ENCODE data around the gene SLIT3. TPM values are rescaled to one million over a fixed set of nuclear protein-coding genes. Genes with fewer than 3 reads are reported as not detected.

SLIT3 gene
- polyA plus RNA-seq, 3 donors = 0.99 to 24.6 (median 16.4) TPM

GRCh38 chr5:168865968-168866367, 435.0 kb downstream of the SLIT3 start:
- H3K27ac ChIP-seq (ENCODE audit: low read depth, low read length) = no peak overlapping the region
- WGBS, 3 donors = 40 to 56% (median 46%) methylated on average over 5 of the region's 5 CpGs

DNA sequence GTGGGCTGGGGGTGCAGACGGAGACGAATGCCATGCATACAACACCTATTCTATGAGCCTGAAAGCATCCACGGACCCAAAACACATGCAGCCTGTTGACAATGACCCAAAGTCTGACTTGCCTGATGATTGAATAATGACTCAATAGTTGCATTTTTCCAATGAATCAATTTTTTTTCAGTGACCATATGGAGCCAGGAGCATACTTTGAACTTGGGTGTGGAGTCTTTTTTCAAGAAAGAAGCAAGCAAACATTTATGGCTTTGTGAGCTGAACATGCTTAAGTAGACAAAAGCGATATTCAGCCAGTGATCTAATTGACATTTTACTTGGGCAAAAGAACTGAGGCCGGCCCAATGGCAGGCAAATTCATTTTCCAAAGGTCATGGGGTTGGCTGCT, 437.9 kb downstream of the SLIT3 start:
- WGBS, 3 donors = 82 to 91% (median 90%) methylated on average over 5 of the region's 5 CpGs
- no peak overlapping the region for H3K27ac ChIP-seq (ENCODE audit: low read depth, low read length)

- no peak overlapping the region for H3K27ac ChIP-seq (ENCODE audit: low read depth, low read length)
- WGBS, 3 donors = 81 to 95% (median 94%) methylated on average over 1 of the region's 1 CpG
Observed at GRCh38 chr5:168860503-168860902, 440.4 kb downstream of the SLIT3 start.

DNA sequence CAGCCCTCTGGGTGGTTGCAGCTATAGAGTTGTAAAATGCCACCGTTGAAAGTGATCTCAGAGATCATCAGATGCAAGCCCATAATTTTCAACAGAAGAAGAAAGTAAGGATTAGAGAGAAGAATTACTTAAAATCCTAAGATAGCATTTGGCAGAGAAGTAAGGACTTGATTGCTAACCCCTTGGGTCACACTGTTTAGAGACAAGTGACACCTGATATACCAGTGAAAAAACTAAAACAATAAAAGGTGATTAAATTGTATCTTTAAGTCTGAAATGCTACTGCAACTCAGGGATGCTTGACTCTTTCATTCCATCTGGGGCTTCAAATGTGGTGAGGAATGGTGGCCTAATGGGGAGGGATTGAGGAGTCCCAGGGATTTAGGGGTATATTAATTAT, 440.9 kb downstream of the SLIT3 start:
- 60 to 78% (median 76%) methylated on average over 1 of the region's 1 CpG for WGBS, 3 donors
- H3K27ac ChIP-seq (ENCODE audit: low read depth, low read length) = no peak overlapping the region

DNA sequence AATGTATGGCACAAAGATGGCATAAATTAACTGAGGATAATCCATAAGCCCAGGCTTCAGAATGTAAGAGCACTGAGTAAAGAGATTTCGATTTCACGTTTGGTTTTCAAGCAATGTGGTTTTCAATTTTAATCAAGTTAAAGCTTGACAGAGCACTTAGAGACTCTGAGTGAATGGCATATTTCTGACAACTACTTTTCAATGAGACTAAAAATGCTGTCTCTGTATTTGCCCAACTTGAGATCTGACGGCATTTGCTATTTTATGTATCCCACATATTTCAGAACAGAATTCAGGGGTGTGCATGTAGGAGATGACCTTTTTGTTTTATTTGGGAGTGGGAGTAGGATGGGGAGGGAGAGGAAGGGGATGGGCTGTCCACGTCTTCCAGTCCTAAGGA, 441.5 kb downstream of the SLIT3 start:
- 78 to 88% (median 85%) methylated on average over 4 of the region's 4 CpGs for WGBS, 3 donors
- no peak overlapping the region for H3K27ac ChIP-seq (ENCODE audit: low read depth, low read length)

DNA sequence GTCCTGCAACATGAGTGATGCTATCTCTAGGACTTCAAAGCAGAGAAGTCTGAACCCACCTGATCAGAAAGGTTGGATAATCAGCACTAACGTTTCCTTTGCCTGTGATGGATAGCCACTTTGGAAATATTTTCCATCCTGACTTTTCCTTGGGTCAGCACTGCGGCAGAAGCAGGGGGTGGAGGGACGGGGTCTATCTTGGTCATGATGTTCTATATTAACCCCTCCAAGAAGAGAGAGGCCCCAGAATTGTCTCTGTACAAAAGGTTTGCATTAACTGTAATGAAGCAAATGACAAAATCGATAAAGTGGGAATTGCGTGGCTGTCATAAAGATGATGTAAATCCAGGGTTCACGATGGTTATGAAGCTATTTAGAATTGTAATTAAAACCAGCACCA, 441.9 kb downstream of the SLIT3 start:
- WGBS, 3 donors = 71 to 81% (median 79%) methylated on average over 6 of the region's 6 CpGs

GRCh38 chr5:168858371-168858770, 442.6 kb downstream of the SLIT3 start:
- no peak overlapping the region for H3K27ac ChIP-seq (ENCODE audit: low read depth, low read length)
- 91 to 93% (median 92%) methylated on average over 4 of the region's 4 CpGs for WGBS, 3 donors

More for the DNA sequence above, 441.9 kb downstream of the SLIT3 start:
- H3K27ac ChIP-seq (ENCODE audit: low read depth, low read length) = no peak overlapping the region

DNA sequence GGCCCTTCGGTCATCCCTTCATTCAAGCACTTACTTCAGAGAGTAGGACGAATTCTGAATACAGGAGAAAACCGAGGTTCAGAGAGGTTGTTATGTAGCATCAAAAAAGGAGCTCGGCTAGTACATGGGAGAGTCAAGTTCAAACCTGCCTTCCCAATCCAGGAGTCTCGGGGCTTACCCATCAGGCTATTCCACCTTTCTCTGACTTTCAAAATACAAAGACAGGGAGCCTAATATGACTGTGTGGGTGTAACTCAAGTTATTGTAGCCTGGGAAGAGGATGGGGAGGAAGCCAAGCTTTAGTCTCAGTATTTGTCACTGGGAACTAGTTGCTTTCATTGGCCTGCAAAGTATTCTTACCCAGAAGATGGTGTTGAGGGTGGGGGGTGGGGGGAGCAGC, 447.0 kb downstream of the SLIT3 start:
- no peak overlapping the region for H3K27ac ChIP-seq (ENCODE audit: low read depth, low read length)
- WGBS, 3 donors = 72 to 94% (median 88%) methylated on average over 5 of the region's 5 CpGs

DNA sequence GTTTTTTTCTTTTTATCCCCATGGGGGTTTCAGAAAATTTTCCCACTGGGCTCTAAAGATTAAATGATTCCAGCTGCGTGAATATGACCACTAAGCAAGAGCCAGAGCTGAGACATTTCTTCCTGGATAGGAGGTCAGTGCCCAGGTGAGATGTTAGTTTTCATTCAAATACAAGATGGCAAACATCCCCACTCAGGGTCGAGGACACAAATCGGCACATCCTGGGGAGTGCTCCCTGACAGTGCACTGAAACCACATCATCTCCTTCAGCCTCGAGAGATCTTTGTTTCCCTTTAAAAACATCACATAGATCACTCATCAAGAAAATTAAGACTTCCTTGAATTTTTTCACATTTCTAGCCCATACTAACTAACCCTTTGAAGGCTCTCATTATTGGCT, 448.6 kb downstream of the SLIT3 start:
- WGBS, 3 donors = 34 to 48% (median 40%) methylated on average over 4 of the region's 4 CpGs

GRCh38 chr5:168851902-168852321, 449.0 kb downstream of the SLIT3 start:
- no peak overlapping the region for H3K27ac ChIP-seq (ENCODE audit: low read depth, low read length)
- 15 to 57% (median 28%) methylated on average over 7 of the region's 7 CpGs for WGBS, 3 donors

More for the DNA sequence above, 448.6 kb downstream of the SLIT3 start:
- no peak overlapping the region for H3K27ac ChIP-seq (ENCODE audit: low read depth, low read length)

- WGBS, 3 donors = 29 to 86% (median 86%) methylated on average over 5 of the region's 5 CpGs
- H3K27ac ChIP-seq (ENCODE audit: low read depth, low read length) = no peak overlapping the region
Observed at GRCh38 chr5:168850683-168851082, 450.3 kb downstream of the SLIT3 start.

DNA sequence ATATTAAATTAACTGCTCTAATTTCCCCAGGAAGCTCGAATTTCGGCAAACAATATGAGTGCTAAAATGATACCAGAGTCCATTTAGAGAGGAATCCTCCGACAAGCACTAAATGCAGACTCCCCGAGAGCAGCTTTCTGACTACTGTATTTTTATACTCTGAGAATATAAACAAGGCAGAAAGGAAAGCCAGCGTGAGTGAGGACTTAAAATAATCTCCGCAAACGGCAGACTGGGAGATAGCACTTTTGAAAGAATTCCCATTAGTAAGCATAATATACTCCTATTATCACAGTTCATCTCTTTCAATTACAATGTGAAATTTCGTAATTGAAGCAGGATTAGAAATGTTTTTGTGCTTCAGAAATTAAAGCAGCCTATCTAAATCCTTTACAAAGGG, 452.4 kb downstream of the SLIT3 start:
- 74 to 79% (median 76%) methylated on average over 8 of the region's 8 CpGs for WGBS, 3 donors
- no peak overlapping the region for H3K27ac ChIP-seq (ENCODE audit: low read depth, low read length)

- H3K27ac ChIP-seq (ENCODE audit: low read depth, low read length) = no peak overlapping the region
- 83 to 84% (median 83%) methylated on average over 10 of the region's 10 CpGs for WGBS, 3 donors
Observed at GRCh38 chr5:168847511-168848073, 453.3 kb downstream of the SLIT3 start.

DNA sequence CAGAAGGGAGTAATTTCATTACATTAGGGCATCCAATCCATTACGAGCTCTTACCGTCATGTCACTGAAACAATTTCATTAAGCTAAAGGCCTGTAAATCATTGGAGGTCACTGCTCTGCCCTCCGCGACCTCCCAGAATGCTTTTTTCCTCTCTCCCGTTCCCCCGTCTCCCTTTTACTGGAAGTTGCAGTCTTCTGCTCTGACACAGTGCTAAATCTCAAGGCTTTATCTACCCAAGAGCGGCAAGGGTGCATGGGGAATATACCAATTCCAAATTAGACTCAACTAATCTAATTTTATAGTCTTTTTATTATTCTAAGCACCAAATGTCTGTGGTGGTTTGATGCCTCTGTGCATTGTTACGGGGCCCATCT, 456.0 kb downstream of the SLIT3 start:
- whole genome bisulfite sequencing, 3 donors = 70 to 80% (median 80%) methylated on average over 8 of the region's 8 CpGs
- H3K27ac ChIP-seq (ENCODE audit: low read depth, low read length) = no peak overlapping the region

DNA sequence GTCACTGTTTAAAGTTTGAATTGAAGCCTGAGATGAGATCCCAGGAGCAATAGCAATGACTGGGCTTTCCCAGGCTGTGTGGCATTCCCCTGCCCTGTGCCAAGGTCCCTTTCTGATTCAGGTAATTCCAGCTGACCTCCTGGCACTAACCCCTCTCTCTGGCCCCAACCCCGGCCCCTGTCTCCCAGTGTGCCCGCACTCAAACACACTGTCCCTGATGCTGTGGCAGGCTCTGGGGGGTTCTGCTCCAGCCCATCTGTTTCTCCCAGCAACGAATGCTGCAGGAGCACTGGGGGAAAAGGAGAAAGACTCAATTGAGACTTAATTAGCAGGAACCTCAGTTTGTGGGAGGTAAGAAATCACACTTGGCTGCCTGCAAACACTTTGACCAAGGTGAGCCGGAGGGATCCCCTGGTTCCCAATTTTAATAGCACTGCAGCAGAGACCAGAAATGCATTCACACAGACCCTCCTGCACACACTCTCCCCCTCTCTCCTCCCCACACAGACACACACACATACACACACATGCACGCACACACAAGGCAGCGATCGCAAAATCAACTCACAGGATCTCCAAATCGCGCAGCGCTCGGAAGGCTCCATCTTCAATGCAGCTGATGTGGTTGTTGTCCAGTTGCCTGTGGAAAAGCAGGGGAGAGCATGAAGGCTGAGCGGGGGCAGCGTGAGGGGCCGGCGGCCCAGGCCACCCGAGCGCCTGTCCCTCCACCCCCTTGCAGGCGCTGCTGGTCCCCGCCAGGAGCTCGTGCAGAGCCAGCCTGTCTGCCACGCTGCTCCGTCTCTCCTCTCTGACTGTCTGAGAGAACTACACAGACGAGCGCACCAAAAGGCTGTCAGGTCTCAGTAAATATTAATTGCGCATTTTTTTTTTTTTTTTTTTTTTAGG, 456.7 kb downstream of the SLIT3 start:
- H3K27ac ChIP-seq (ENCODE audit: low read depth, low read length) = no peak overlapping the region
- WGBS, 3 donors = 28 to 87% (median 77%) methylated on average over 25 of the region's 25 CpGs

GRCh38 chr5:168843277-168844015, 457.5 kb downstream of the SLIT3 start:
- no peak overlapping the region for H3K27ac ChIP-seq (ENCODE audit: low read depth, low read length)
- 37 to 60% (median 59%) methylated on average over 7 of the region's 7 CpGs for WGBS, 3 donors

GRCh38 chr5:168842571-168843205, 458.3 kb downstream of the SLIT3 start:
- no peak overlapping the region for H3K27ac ChIP-seq (ENCODE audit: low read depth, low read length)
- 52 to 82% (median 78%) methylated on average over 9 of the region's 9 CpGs for WGBS, 3 donors

- no peak overlapping the region for H3K27ac ChIP-seq (ENCODE audit: low read depth, low read length)
- 55 to 90% (median 80%) methylated on average over 3 of the region's 3 CpGs for WGBS, 3 donors
Observed at GRCh38 chr5:168837852-168838251, 463.1 kb downstream of the SLIT3 start.
